SK-N-SH (cell line): ENCODE results near the gene ZHX3. TPM values are rescaled to one million over a fixed set of nuclear protein-coding genes. Genes with fewer than 3 reads are reported as not detected.

Source experiments
- CTCF ChIA-PET: fragments of 300-600, 350-600 bp; formaldehyde crosslinking; extraction: SDS; loops from one replicate; lab custom pipeline; 2021; lab: Yijun Ruan, JAX
- POLR2A ChIA-PET: fragments of 350-600 bp; sonication (Branson Sonifier 250); formaldehyde crosslinking; extraction: SDS; loops from one replicate; lab custom pipeline; 2020; ENCODE audit warnings: antibody characterized with exemption, inconsistent platforms; lab: Yijun Ruan, JAX
- DNase-seq: peaks from one replicate; pipeline ENCODE4 v3.0.0; 2012
- H2AFZ ChIP-seq: fragments of 200-600 bp; sonication (generic); 2 replicates; pipeline ENCODE4 v1.8.1; 2016; ENCODE audit warnings: antibody characterized with exemption, mild to moderate bottlenecking, low read depth
- H3F3A ChIP-seq: fragments of 200-600 bp; sonication (generic); replicated peaks from 2 replicates; pipeline ENCODE3; 2016; ENCODE audit warnings: antibody characterized with exemption, mild to moderate bottlenecking; ENCODE audit not compliant: insufficient read depth
- H3K27ac ChIP-seq, 2 experiments: fragments of 200-500 bp in 1 of 2; fragments of 200-600 bp in 1 of 2; sonication (Bioruptor generic) in 1 of 2; sonication (generic), shearing (Covaris generic) in 1 of 2; 2 replicates each; pipeline versions ENCODE4 v1.5.1 to v1.6.1; 2014 to 2016; ENCODE audit warnings: low read depth in 2 of 2, inconsistent platforms in 1 of 2, low read length in 1 of 2, mild to moderate bottlenecking in 1 of 2, mixed read lengths in 1 of 2
- H3K27me3 ChIP-seq: fragments of 200-600 bp; sonication (generic), shearing (Covaris generic); 2 replicates; pipeline ENCODE4 v1.6.1; 2016; ENCODE audit warnings: mixed run types; ENCODE audit not compliant: insufficient read depth
- H3K36me3 ChIP-seq, 2 experiments: fragments of 200-500 bp in 1 of 2; fragments of 200-600 bp in 1 of 2; sonication (Bioruptor generic) in 1 of 2; sonication (generic) in 1 of 2; replicated peaks in 1 of 2; 2 replicates each; pipeline versions ENCODE3 to v1.5.1; 2014 to 2016; ENCODE audit warnings: low read length in 1 of 2, mild to moderate bottlenecking in 1 of 2; ENCODE audit not compliant: insufficient read depth in 2 of 2, control insufficient read depth in 1 of 2
- H3K4me1 ChIP-seq, 2 experiments: fragments of 200-500 bp in 1 of 2; fragments of 200-600 bp in 1 of 2; sonication (Bioruptor generic) in 1 of 2; sonication (generic), shearing (Covaris generic) in 1 of 2; 2 replicates each; pipeline versions ENCODE4 v1.5.1 to v1.6.1; 2014 to 2016; ENCODE audit warnings: low read depth in 1 of 2, low read length in 1 of 2, mixed run types in 1 of 2; ENCODE audit not compliant: insufficient read depth in 2 of 2, control insufficient read depth in 1 of 2
- H3K4me2 ChIP-seq: fragments of 200-600 bp; sonication (generic), shearing (Covaris generic); 2 replicates; pipeline ENCODE4 v1.6.1; 2017; ENCODE audit warnings: mixed run types
- H3K4me3 ChIP-seq, 2 experiments: fragments of 200-500 bp in 1 of 2; fragments of 200-600 bp in 1 of 2; sonication (Bioruptor generic) in 1 of 2; sonication (generic), shearing (Covaris generic) in 1 of 2; 2 replicates each; pipeline versions ENCODE4 v1.5.1 to v1.8.1; 2014 to 2016; ENCODE audit warnings: low read depth in 2 of 2, inconsistent platforms in 1 of 2, low read length in 1 of 2, mild to moderate bottlenecking in 1 of 2, mixed read lengths in 1 of 2, moderate library complexity in 1 of 2
- H3K79me2 ChIP-seq: fragments of 200-600 bp; sonication (generic); 2 replicates; pipeline ENCODE4 v1.8.1; 2017; ENCODE audit warnings: mild to moderate bottlenecking; ENCODE audit not compliant: insufficient read depth
- H3K9ac ChIP-seq: fragments of 200-600 bp; sonication (generic); 2 replicates; pipeline ENCODE4 v1.6.1; 2017; ENCODE audit warnings: mixed run types
- H3K9me2 ChIP-seq: fragments of 200-600 bp; sonication (generic); 2 replicates; pipeline ENCODE4 v1.6.1; 2017; ENCODE audit warnings: mixed run types
- H3K9me3 ChIP-seq: fragments of 200-600 bp; sonication (generic); 2 replicates; pipeline ENCODE4 v1.6.1; 2017; ENCODE audit warnings: mixed run types, mild to moderate bottlenecking, moderate library complexity
- H4K20me1 ChIP-seq: fragments of 200-600 bp; sonication (generic); 2 replicates; pipeline ENCODE4 v1.6.1; 2017; ENCODE audit warnings: mild to moderate bottlenecking, mixed run types; ENCODE audit not compliant: insufficient read depth
- EZH2phosphoT487 ChIP-seq: fragments of 200-600 bp; sonication (generic); IDR thresholded peaks from 2 replicates; pipeline ENCODE4 v1.6.1; 2017; ENCODE audit warnings: low read depth, mixed run types, mild to moderate bottlenecking, antibody characterized with exemption, moderate library complexity, borderline replicate concordance
- FOXJ3 ChIP-seq: sonication (generic); formaldehyde crosslinking; IDR thresholded peaks from 2 replicates; pipeline ENCODE4 v1.5.1; 2020; ENCODE audit warnings: mild to moderate bottlenecking, missing genetic modification reagents
- GATA2 ChIP-seq: sonication (generic); formaldehyde crosslinking; IDR thresholded peaks from 2 replicates; pipeline ENCODE4 v1.5.0; 2020; ENCODE audit warnings: mild to moderate bottlenecking, missing genetic modification reagents
- JUND ChIP-seq: IDR thresholded peaks from 2 replicates; pipeline ENCODE4 v1.4.0; 2012
- MXI1 ChIP-seq: IDR thresholded peaks from 2 replicates; pipeline ENCODE4 v1.6.1; 2012; ENCODE audit warnings: mild to moderate bottlenecking, low read depth, low read length, improper control_type of control experiment
- RXRA ChIP-seq: IDR thresholded peaks from 2 replicates; pipeline ENCODE4 v1.4.0; 2012; ENCODE audit warnings: low read depth, mild to moderate bottlenecking, borderline replicate concordance
- SIN3A ChIP-seq: IDR thresholded peaks from 2 replicates; pipeline ENCODE4 v1.6.1; 2012; ENCODE audit warnings: low read depth, mild to moderate bottlenecking, low read length, moderate library complexity, borderline replicate concordance
- SMC3 ChIP-seq: IDR thresholded peaks from 2 replicates; pipeline ENCODE4 v1.6.1; 2012; ENCODE audit warnings: low read depth, low read length, improper control_type of control experiment
- TCF12 ChIP-seq: IDR thresholded peaks from 2 replicates; pipeline ENCODE4 v1.4.0; 2012
- TEAD4 ChIP-seq: IDR thresholded peaks from 2 replicates; pipeline ENCODE4 v1.4.0; 2012; ENCODE audit warnings: mild to moderate bottlenecking, borderline replicate concordance; ENCODE audit not compliant: insufficient read depth
- WGBS: methylation state at CpG from one replicate; pipeline ENCODE4 v1.1.6; 2017; ENCODE audit warnings: low lambda C conversion rate; 5-methylcytosine and 5-hydroxymethylcytosine counted together
- polyA plus RNA-seq, 3 experiments: library from polyadenylated mRNA; depleted of rRNA; stranded (reverse); fragments of >200 nt; gene quantifications; 2 replicates each; pipeline ENCODE4 v1.2.3, GENCODE V29; 2012
- TF ChIP-seq, protein P1 (sequence below): IDR thresholded peaks from 2 replicates; pipeline ENCODE4 v1.4.0; 2012; ENCODE audit warnings: low read depth, borderline replicate concordance
- TF ChIP-seq, protein P2 (sequence below): IDR thresholded peaks from 2 replicates; pipeline ENCODE4; 2012
- TF ChIP-seq, protein P3 (sequence below): IDR thresholded peaks from 2 replicates; pipeline ENCODE4 v1.6.1; 2012; ENCODE audit warnings: mild to moderate bottlenecking, low read depth, low read length, moderate library complexity
- TF ChIP-seq, protein P4 (sequence below): fragments of 150-350 bp; IDR thresholded peaks from 2 replicates; pipeline ENCODE4 v1.6.1; 2016; ENCODE audit warnings: mild to moderate bottlenecking, low read depth, low read length

The ZHX3 gene
- polyA plus RNA-seq, 1 of the 3 experiments (the other 2 are of a cell fraction): 6.0 TPM

DNA sequence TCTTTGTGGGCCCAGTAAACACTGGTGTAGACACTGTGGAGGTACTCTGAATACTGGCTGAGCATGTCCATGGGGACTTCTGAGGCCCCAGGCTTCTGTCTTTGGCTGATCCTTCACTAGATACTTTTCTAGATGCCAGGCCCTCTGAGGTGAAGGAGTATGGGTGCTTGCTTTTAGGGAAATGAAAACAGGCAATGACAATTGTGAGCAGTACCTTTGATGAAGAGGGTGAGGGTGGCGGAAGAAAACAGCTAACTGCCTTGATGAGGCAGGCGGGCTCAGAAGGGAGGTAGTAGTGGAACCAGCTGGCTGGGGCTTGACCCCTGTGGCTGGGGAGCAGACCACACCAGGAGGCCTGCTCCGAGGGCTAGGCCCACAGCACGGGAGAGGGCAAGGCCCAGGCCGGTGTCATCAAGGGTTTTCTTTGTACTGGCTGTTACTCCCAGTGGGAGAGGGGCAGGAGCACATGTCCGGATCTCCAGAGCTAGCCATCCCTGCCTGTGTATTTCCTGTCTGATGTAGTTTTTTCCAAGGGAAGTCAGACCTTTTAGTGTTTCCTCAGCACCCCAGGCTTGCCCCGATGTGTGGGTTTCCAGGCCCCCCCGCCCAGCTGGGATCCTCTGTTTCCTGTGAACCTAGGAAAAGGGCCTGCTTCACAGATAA lies 176.2 kb downstream of the ZHX3 start:
- peak; percentile 32 for DNase-seq
- H3K27ac ChIP-seq: peak overlapping the region in 1 of 2 experiments; percentile 9; a peak in 1 of 4 replicates
- H3K4me3 ChIP-seq: no peak overlapping the region
- H3K9me3 ChIP-seq: no peaks in the 10 kb centered on the region
- WGBS: 69% methylated on average over 5 of the region's 8 CpGs
- H3K27me3 ChIP-seq: no peaks in the 10 kb centered on the region
- CTCF ChIA-PET: interaction anchor here (1.0 to 2.7 kb wide), 2 partner anchors 32 to 199 kb away, joined by 3 to 11 read pairs; partner anchors contain the start of gene LPIN3
- H3K79me2 ChIP-seq: peaks cover 89% of the 10 kb centered on the region
- TF ChIP-seq, protein P1, sequence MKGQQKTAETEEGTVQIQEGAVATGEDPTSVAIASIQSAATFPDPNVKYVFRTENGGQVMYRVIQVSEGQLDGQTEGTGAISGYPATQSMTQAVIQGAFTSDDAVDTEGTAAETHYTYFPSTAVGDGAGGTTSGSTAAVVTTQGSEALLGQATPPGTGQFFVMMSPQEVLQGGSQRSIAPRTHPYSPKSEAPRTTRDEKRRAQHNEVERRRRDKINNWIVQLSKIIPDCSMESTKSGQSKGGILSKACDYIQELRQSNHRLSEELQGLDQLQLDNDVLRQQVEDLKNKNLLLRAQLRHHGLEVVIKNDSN: no peak
- no peak for TF ChIP-seq TCF12
- no peak overlapping the region for H3K9ac ChIP-seq
- POLR2A ChIA-PET: no interaction called here
- no peaks in the 10 kb centered on the region for H3F3A ChIP-seq
- H3K36me3 ChIP-seq: peaks cover 5 to 6% of the 10 kb centered on the region in 2 experiments
- H3K9me2 ChIP-seq: no peaks in the 10 kb centered on the region
- 0 out of 2 replicates have a peak overlapping the region, but pooled peaks have one; percentile 5 for H3K4me2 ChIP-seq
- no peak overlapping the region for H2AFZ ChIP-seq
- H3K4me1 ChIP-seq: peaks cover 9 to 54% of the 10 kb centered on the region in 2 experiments; a peak in 3 of 4 replicates
- H4K20me1 ChIP-seq: peaks cover 81% of the 10 kb centered on the region

DNA sequence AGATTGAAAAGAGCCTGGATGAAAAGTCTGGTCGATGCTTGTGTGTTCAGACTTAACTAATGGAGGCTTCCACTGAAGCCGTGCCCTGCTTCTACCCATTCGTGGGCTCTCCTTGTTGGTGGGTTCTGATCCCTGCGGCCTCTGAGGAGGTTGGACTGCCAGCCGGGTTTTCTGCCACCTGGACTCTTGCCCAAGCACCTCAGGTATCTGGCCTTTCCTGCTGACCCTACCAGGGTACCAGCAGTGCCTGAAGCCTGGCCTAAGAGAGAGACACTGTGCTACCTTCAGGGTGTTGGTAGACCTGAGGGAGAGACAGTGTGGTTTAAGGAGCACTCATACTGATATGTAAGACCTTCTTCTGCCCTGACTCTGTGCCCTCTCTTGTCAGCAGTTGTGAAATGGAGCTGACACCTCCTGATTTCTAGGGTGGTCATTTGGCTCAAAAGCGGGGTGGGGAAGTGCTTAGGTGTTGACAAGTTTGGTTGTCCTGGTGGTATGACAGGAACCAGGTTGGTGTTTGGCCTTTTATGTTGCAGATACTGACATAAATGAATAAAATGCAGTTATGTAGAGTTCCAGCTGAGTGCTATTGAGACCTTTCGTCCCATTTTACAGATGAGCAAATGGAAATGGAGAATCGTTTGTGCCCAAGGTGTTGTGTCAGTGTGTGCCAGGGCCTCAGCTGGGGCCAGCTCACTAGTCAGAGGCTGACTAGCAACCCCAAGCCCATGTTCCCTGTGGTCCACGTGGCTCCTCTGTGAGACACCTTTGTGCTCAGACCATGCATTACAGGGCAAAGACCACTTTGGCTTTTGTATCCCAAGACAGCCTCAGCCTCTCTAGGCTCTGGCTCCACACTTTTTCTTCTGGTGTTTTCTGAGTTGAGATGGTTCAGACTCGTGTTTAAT lies 177.1 kb downstream of the ZHX3 start:
- DNase-seq: no peak
- POLR2A ChIA-PET: no interaction called here
- Histone ChIP-seq H3K79me2 (peaks cover 81% of the 10 kb centered on the region), H3K27me3 (no peaks in the 10 kb centered on the region), H3K27ac (no peak overlapping the region; a peak in 1 of 4 replicates), H2AFZ (no peak overlapping the region), H3K9me3 (no peaks in the 10 kb centered on the region), H3K4me3 (no peak overlapping the region), H4K20me1 (peaks cover 73% of the 10 kb centered on the region), H3K4me1 (peaks cover 9 to 55% of the 10 kb centered on the region in 2 experiments; a peak in 3 of 4 replicates), H3K4me2 (peak overlapping the region; percentile 100; the same call in 1 of the 2 replicates), H3F3A (no peaks in the 10 kb centered on the region), H3K9me2 (no peaks in the 10 kb centered on the region), H3K36me3 (peaks cover 5 to 6% of the 10 kb centered on the region in 2 experiments), H3K9ac (no peak overlapping the region)
- CTCF ChIA-PET: interaction anchor here (0.7 to 2.7 kb wide), 3 partner anchors 33 to 200 kb away, joined by 3 to 11 read pairs (median 3); partner anchors contain the start of gene LPIN3
- WGBS: 84% methylated on average over 10 of the region's 10 CpGs
- TF ChIP-seq SMC3 (no peak), GATA2 (no peak), JUND (no peak), MXI1 (no peak), EZH2phosphoT487 (no peak), FOXJ3 (CRISPR knock-in tag) (no peak), SIN3A (no peak), TEAD4 (no peak), RXRA (no peak)
- TF ChIP-seq, protein P2, sequence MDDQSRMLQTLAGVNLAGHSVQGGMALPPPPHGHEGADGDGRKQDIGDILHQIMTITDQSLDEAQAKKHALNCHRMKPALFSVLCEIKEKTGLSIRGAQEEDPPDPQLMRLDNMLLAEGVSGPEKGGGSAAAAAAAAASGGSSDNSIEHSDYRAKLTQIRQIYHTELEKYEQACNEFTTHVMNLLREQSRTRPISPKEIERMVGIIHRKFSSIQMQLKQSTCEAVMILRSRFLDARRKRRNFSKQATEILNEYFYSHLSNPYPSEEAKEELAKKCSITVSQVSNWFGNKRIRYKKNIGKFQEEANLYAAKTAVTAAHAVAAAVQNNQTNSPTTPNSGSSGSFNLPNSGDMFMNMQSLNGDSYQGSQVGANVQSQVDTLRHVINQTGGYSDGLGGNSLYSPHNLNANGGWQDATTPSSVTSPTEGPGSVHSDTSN: no peak
- TF ChIP-seq, protein P3, sequence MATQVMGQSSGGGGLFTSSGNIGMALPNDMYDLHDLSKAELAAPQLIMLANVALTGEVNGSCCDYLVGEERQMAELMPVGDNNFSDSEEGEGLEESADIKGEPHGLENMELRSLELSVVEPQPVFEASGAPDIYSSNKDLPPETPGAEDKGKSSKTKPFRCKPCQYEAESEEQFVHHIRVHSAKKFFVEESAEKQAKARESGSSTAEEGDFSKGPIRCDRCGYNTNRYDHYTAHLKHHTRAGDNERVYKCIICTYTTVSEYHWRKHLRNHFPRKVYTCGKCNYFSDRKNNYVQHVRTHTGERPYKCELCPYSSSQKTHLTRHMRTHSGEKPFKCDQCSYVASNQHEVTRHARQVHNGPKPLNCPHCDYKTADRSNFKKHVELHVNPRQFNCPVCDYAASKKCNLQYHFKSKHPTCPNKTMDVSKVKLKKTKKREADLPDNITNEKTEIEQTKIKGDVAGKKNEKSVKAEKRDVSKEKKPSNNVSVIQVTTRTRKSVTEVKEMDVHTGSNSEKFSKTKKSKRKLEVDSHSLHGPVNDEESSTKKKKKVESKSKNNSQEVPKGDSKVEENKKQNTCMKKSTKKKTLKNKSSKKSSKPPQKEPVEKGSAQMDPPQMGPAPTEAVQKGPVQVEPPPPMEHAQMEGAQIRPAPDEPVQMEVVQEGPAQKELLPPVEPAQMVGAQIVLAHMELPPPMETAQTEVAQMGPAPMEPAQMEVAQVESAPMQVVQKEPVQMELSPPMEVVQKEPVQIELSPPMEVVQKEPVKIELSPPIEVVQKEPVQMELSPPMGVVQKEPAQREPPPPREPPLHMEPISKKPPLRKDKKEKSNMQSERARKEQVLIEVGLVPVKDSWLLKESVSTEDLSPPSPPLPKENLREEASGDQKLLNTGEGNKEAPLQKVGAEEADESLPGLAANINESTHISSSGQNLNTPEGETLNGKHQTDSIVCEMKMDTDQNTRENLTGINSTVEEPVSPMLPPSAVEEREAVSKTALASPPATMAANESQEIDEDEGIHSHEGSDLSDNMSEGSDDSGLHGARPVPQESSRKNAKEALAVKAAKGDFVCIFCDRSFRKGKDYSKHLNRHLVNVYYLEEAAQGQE: no peak
- TF ChIP-seq, protein P4, sequence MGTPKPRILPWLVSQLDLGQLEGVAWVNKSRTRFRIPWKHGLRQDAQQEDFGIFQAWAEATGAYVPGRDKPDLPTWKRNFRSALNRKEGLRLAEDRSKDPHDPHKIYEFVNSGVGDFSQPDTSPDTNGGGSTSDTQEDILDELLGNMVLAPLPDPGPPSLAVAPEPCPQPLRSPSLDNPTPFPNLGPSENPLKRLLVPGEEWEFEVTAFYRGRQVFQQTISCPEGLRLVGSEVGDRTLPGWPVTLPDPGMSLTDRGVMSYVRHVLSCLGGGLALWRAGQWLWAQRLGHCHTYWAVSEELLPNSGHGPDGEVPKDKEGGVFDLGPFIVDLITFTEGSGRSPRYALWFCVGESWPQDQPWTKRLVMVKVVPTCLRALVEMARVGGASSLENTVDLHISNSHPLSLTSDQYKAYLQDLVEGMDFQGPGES: no peak
